ENCODE data around the gene TSNAXIP1. TPM values are rescaled to one million over a fixed set of nuclear protein-coding genes. Genes with fewer than 3 reads are reported as not detected.

Gene TSNAXIP1
- total and polyA plus RNA-seq, 10 of the 15 experiments (the other 5 are each of a cell fraction or from before 2014, with no cell fraction given): 0.09 to 0.63 (median 0.37) TPM; not detected in 1

DNA sequence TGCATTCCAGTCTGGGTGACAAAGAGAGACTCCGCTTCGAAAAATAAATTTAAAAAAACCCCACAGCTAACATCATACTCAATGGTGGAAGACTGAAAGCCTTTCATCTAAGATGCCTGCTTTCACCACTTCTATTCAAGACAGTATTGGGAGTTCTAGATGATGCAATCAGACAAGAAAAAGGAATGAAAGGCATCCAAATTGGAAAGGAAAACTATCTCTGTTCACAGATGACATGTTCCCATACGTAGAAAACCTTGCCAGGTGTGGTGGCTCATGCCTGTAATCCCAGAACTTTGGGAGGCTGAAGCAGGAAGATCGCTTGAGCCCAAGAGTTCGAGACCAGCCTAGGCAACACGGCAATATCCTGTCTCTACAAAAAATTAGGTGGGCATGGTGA is 31.4 kb upstream of the TSNAXIP1 start:
- Histone ChIP-seq H3K27me3 (replicated peaks in 1 of 2; ENCODE audit: control insufficient read depth in 2 of 2, insufficient read depth in 2 of 2, low read length in 1 of 2) (no peaks in the 10 kb centered on the region), H3K4me1 (ENCODE audit: control insufficient read depth, insufficient read depth, low read length) (peaks cover 12% of the 10 kb centered on the region), H3K79me2 (ENCODE audit: control insufficient read depth, insufficient read depth, low read length) (peaks cover 9% of the 10 kb centered on the region), H3K36me3 (ENCODE audit: control insufficient read depth in 2 of 2, insufficient read depth in 2 of 2, low read length in 1 of 2) (peaks cover 9 to 13% of the 10 kb centered on the region in 2 experiments; a peak in 3 of 4 replicates), H3K4me3 (no peak overlapping the region), H3K9ac (ENCODE audit: control insufficient read depth, insufficient read depth, low read length) (no peak overlapping the region), H3K27ac (ENCODE audit: control insufficient read depth, insufficient read depth) (no peak overlapping the region), H3K4me2 (ENCODE audit: control insufficient read depth, insufficient read depth) (no peak overlapping the region), H4K20me1 (ENCODE audit: control insufficient read depth, insufficient read depth) (0 out of 2 replicates have a peak, but pooled peaks cover 3% of the 10 kb centered on the region), H2AFZ (ENCODE audit: control insufficient read depth, low read depth, low read length) (no peak overlapping the region), H3K9me3 (replicated peaks; ENCODE audit: control insufficient read depth, insufficient read depth, low read length) (no peaks in the 10 kb centered on the region)
- ChIA-PET RAD21 (ENCODE audit: unreplicated experiment) (no interaction called here), POLR2A (no interaction called here), SMC1A (ENCODE audit: uncharacterized antibody, unreplicated experiment) (interaction anchor here (1.1 kb wide), 1 partner anchor 453 kb away, joined by 3 read pairs; no protein-coding TSS in a partner anchor), CTCF (interaction anchor here (1.4 kb wide), 1 partner anchor 41 kb away, joined by 3 read pairs; no protein-coding TSS in a partner anchor)
- DNase-seq (ENCODE audit: low read depth, low spot score) (no peak), ATAC-seq (no peak), FAIRE-seq (no peak)
- in situ Hi-C loops (cut with MboI) (no loop called here), intact Hi-C loops (cut with micrococcal nuclease; ENCODE audit: unreplicated experiment) (no loop called here)
- TF ChIP-seq, protein P1, sequence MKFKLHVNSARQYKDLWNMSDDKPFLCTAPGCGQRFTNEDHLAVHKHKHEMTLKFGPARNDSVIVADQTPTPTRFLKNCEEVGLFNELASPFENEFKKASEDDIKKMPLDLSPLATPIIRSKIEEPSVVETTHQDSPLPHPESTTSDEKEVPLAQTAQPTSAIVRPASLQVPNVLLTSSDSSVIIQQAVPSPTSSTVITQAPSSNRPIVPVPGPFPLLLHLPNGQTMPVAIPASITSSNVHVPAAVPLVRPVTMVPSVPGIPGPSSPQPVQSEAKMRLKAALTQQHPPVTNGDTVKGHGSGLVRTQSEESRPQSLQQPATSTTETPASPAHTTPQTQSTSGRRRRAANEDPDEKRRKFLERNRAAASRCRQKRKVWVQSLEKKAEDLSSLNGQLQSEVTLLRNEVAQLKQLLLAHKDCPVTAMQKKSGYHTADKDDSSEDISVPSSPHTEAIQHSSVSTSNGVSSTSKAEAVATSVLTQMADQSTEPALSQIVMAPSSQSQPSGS (IDR thresholded peaks at IDR 0.05; ENCODE audit: low read length): no peak
- TF ChIP-seq CBFB (IDR thresholded peaks at IDR 0.05; ENCODE audit: low read depth) (no peak), MYC (IDR thresholded peaks at IDR 0.05; ENCODE audit: insufficient read depth, insufficient read length, insufficient replicate concordance, low read length, severe bottlenecking) (no peak), KDM1A (IDR thresholded peaks at IDR 0.05; ENCODE audit: borderline replicate concordance) (no peak), SUPT20H (IDR thresholded peaks at IDR 0.05; ENCODE audit: borderline replicate concordance, control insufficient read depth, low read depth, low read length) (no peak), SMARCA5 (IDR thresholded peaks at IDR 0.05) (no peak)
- BruUV-seq (replicated peaks): no TSS peak
- WGBS (ENCODE audit: insufficient coverage, insufficient replicate concordance, low lambda C conversion rate, missing lambda C conversion rate): 99% methylated on average over 6 of the region's 6 CpGs
